Common myeloid progenitor, CD34-positive (primary cell): Measurements from ENCODE around the gene WDR33.

Experiments used
- CTCF ChIA-PET: fragments of 350-600 bp; sonication (Branson Sonifier 250); formaldehyde crosslinking; loops from one replicate; lab custom pipeline; 2021; ENCODE audit warnings: antibody characterized with exemption; lab: Charles Lee
- POLR2A ChIA-PET: fragments of 350-600 bp; sonication (Branson Sonifier 250); formaldehyde crosslinking; loops from one replicate; lab custom pipeline; 2021; ENCODE audit warnings: antibody characterized with exemption; lab: Charles Lee
- DNase-seq, 3 donors: peaks; one replicate each; pipeline versions ENCODE4 v3.0.0 to v3.0.0-alpha.2; 2013
- H3K27ac ChIP-seq, 2 experiments: 1 replicate in 1 of 2; 2 replicates in 1 of 2; pipeline ENCODE4 v1.7.0; 2013; ENCODE audit warnings: inconsistent platforms in 2 of 2, low read length in 2 of 2, mild to moderate bottlenecking in 2 of 2, low read depth in 1 of 2, moderate library complexity in 1 of 2; ENCODE audit not compliant: severe bottlenecking in 2 of 2, insufficient read depth in 1 of 2, poor library complexity in 1 of 2
- H3K27me3 ChIP-seq, 5 experiments: replicated peaks in 2 of 5; 1 replicate in 3 of 5; 2 replicates in 2 of 5; pipeline versions ENCODE4 v1.6.1 to v1.7.0; 2013; ENCODE audit warnings: low read length in 4 of 5, mild to moderate bottlenecking in 2 of 5, moderate library complexity in 2 of 5, inconsistent platforms in 1 of 5; ENCODE audit not compliant: insufficient read depth in 5 of 5, control insufficient read depth in 4 of 5
- H3K36me3 ChIP-seq, 4 experiments: 1 replicate in 2 of 4; 2 replicates in 2 of 4; pipeline versions ENCODE4 v1.6.1 to v1.7.0; 2013; ENCODE audit warnings: low read length in 3 of 4, control low read depth in 1 of 4, mild to moderate bottlenecking in 1 of 4; ENCODE audit not compliant: control insufficient read depth in 4 of 4, insufficient read depth in 4 of 4
- H3K4me1 ChIP-seq, 4 experiments: 1 replicate in 3 of 4; 2 replicates in 1 of 4; pipeline versions ENCODE4 v1.6.1 to v1.7.1; 2013; ENCODE audit warnings: low read length in 3 of 4, mild to moderate bottlenecking in 3 of 4, control low read depth in 1 of 4, inconsistent platforms in 1 of 4, moderate library complexity in 1 of 4; ENCODE audit not compliant: control insufficient read depth in 4 of 4, insufficient read depth in 4 of 4; ENCODE audit errors: control extremely low read depth in 1 of 4
- H3K4me3 ChIP-seq, 7 experiments: 1 replicate in 4 of 7; 2 replicates in 3 of 7; pipeline versions ENCODE4 v1.5.1 to v1.7.0; 2013; ENCODE audit warnings: mild to moderate bottlenecking in 7 of 7, low read length in 6 of 7, moderate library complexity in 6 of 7, inconsistent platforms in 2 of 7, low read depth in 2 of 7, control low read depth in 1 of 7; ENCODE audit not compliant: insufficient read depth in 4 of 7, control insufficient read depth in 1 of 7; ENCODE audit errors: extremely low read depth in 1 of 7
- H3K9me3 ChIP-seq, 5 experiments: 1 replicate in 4 of 5; 2 replicates in 1 of 5; pipeline versions ENCODE4 v1.6.1 to v1.7.1; 2013; ENCODE audit warnings: low read length in 4 of 5, mild to moderate bottlenecking in 2 of 5, inconsistent platforms in 1 of 5, low read depth in 1 of 5, moderate library complexity in 1 of 5; ENCODE audit not compliant: control insufficient read depth in 4 of 5, insufficient read depth in 2 of 5; ENCODE audit errors: control extremely low read depth in 1 of 5
- WGBS: methylation state at CpG from one replicate; pipeline ENCODE4 v1.1.5; 2013; ENCODE audit not compliant: insufficient coverage; 5-methylcytosine and 5-hydroxymethylcytosine counted together

Gene WDR33

GRCh38 chr2:127703282-127703681 lies 107.7 kb downstream of the WDR33 start:
- Histone ChIP-seq H3K27me3 (no peaks in the 10 kb centered on the region), H3K4me3 (peak overlapping the region in 2 of 7 experiments; percentile 3 to 24), H3K9me3 (no peaks in the 10 kb centered on the region), H3K36me3 (peaks cover 5 to 47% (median 15%) of the 10 kb centered on the region in 4 experiments), H3K4me1 (peaks cover 14 to 29% (median 24%) of the 10 kb centered on the region in 4 experiments), H3K27ac (no peak overlapping the region)
- WGBS: 100% methylated on average over 5 of the region's 5 CpGs
- POLR2A ChIA-PET: no interaction called here
- CTCF ChIA-PET: interaction anchor here (1.4 to 2.0 kb wide), 2 partner anchors 11 to 53 kb away, joined by 6 read pairs; no protein-coding TSS in a partner anchor
- no peak for DNase-seq

GRCh38 chr2:127702395-127703009 lies 108.5 kb downstream of the WDR33 start:
- CTCF ChIA-PET: interaction anchor here (0.6 to 2.8 kb wide), 7 partner anchors 12 to 117 kb away, joined by 3 to 8 read pairs (median 3); no protein-coding TSS in a partner anchor
- POLR2A ChIA-PET: interaction anchor here (0.6 kb wide), 2 partner anchors 10 to 109 kb away, joined by 3 read pairs; partner anchors contain the start of gene WDR33
- no peaks in the 10 kb centered on the region for H3K27me3 ChIP-seq
- H3K4me3 ChIP-seq: peak overlapping the region in 6 of 7 experiments; percentile 71 to 90 (median 81)
- H3K9me3 ChIP-seq: no peaks in the 10 kb centered on the region
- 87% methylated on average over 13 of the region's 19 CpGs for WGBS
- H3K27ac ChIP-seq: peak overlapping the region in 1 of 2 experiments; percentile 91
- no peak for DNase-seq
- peaks cover 1 to 39% (median 10%) of the 10 kb centered on the region in 4 experiments for H3K36me3 ChIP-seq
- H3K4me1 ChIP-seq: peaks cover 14 to 29% (median 24%) of the 10 kb centered on the region in 4 experiments

DNA sequence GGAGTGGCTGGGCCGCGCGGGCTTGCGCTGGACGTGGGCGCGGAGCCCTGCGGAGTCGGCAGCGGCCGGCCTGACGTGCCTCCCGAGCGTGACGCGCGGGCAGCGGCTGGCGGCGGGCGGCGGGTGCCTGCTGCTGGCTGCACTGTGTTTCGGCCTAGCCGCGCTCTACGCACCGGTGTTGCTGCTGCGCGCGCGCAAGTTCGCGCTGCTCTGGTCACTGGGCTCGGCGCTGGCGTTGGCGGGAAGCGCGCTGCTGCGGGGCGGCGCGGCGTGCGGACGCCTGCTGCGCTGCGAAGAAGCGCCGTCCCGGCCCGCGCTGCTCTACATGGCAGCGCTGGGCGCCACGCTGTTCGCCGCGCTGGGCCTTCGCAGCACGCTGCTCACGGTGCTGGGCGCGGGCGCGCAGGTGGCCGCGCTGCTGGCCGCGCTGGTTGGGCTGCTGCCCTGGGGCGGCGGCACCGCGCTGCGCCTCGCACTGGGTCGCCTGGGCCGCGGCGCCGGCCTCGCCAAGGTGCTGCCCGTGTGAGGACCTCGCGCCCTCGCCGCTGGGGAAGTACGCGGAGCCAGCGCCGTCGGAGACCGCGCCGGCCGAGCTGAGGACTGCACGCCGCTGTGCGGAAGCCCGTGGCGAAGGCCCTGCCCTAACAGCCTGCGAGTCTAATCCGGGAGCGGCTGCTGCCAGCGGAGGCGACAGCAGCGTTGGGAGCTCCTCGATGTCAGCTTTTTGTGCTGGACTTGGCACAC lies 109.1 kb downstream of the WDR33 start:
- POLR2A ChIA-PET: interaction anchor here (0.6 kb wide), 2 partner anchors 9 to 109 kb away, joined by 3 read pairs; partner anchors contain the start of gene WDR33
- H3K4me3 ChIP-seq: peak overlapping the region; percentile 71 to 91 (median 82)
- H3K27me3 ChIP-seq: no peaks in the 10 kb centered on the region
- DNase-seq: peak; percentile 90 to 96 (median 95)
- peak overlapping the region; percentile 61 to 91 for H3K27ac ChIP-seq
- H3K36me3 ChIP-seq: peaks cover 0 to 35% (median 6%) of the 10 kb centered on the region in 4 experiments
- under 1% methylated on average over 94 of the region's 108 CpGs for WGBS
- CTCF ChIA-PET: interaction anchor here (0.6 to 2.8 kb wide), 6 partner anchors 23 to 118 kb away, joined by 3 to 8 read pairs (median 3); no protein-coding TSS in a partner anchor
- no peaks in the 10 kb centered on the region for H3K9me3 ChIP-seq
- H3K4me1 ChIP-seq: peaks cover 14 to 29% (median 24%) of the 10 kb centered on the region in 4 experiments

DNA sequence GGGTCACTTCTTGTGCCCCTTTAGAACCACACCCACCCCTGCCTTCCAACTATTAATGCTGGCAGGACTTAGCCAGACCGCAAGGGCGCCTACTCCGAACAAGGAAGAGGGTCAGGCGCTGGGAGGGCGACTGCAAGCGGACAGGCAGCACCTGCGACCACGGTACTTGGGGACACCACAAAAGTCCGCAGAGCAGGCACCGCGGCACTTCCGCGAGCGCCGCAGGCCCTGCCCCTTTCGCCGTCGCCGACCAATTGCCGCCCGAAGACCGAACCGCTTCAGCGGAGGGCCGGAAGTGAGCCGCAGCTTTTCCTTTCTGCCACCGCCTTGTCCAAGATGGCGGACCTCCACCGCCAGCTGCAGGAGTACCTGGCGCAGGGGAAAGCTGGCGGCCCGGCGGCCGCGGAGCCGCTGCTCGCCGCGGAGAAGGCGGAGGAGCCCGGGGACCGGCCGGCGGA lies 109.7 kb downstream of the WDR33 start, which contains the start of gene SFT2D3:
Gene SFT2D3, plus strand, starts transcription at position 305 of the 458 bp plus-strand sequence. Its CDS starts 32 bp downstream, at position 337.
- DNase-seq: peak; percentile 93 to 98 (median 98)
- Histone ChIP-seq H3K36me3 (peaks cover 0 to 29% (median 3%) of the 10 kb centered on the region in 4 experiments), H3K4me3 (peak within 1 kb of the TSS; percentile 71 to 91 (median 82)), H3K4me1 (peaks cover 14 to 29% (median 24%) of the 10 kb centered on the region in 4 experiments), H3K9me3 (no peaks in the 10 kb centered on the region), H3K27ac (peak within 1 kb of the TSS; percentile 61 to 91), H3K27me3 (no peaks in the 10 kb centered on the region)
- ChIA-PET CTCF (interaction anchor here (2.8 kb wide), 1 partner anchor 25 kb away, joined by 8 read pairs; no protein-coding TSS in a partner anchor), POLR2A (no interaction called here)
- 0% methylated on average over 43 of the region's 44 CpGs for WGBS

DNA sequence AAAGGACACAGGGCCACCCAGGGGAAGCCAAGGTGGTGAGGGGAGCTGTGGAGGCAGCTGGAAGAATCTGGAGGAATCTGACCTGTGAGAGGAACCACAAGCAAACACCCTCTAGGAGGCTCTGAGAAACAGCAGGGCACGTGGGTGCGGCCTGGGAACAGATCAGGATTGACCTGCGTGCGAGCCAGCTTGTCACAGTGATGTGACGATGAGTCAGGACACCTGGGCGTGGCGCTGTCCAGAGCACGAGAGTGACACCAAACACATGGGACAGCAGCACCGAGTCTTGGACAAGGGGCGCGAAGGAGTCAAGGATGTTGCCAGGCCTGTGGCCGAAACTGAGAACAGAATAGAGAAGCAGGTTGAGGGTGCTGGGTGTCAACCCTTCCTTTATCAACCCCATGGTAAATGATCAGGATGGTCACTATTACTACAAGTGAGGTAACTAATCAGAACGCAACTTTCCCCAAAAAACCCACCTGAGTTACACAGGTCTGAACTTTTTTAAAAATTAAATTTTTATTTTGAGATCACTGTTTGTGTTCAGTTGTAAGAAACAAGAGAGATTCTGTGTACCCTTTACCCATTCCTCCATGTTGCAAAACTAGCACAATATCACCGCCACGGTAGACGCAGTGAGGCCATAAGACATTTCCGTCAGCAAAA lies 110.3 kb downstream of the WDR33 start:
- WGBS: 71% methylated on average over 15 of the region's 17 CpGs
- H3K36me3 ChIP-seq: peaks cover 0 to 23% (median 1%) of the 10 kb centered on the region in 4 experiments
- H3K27me3 ChIP-seq: no peaks in the 10 kb centered on the region
- peak in 1 of 3 donors; percentile 30 for DNase-seq
- H3K9me3 ChIP-seq: no peaks in the 10 kb centered on the region
- POLR2A ChIA-PET: no interaction called here
- CTCF ChIA-PET: interaction anchor here (2.8 kb wide), 1 partner anchor 24 kb away, joined by 8 read pairs; no protein-coding TSS in a partner anchor
- peak overlapping the region; percentile 61 to 91 for H3K27ac ChIP-seq
- H3K4me1 ChIP-seq: peaks cover 14 to 29% (median 24%) of the 10 kb centered on the region in 4 experiments
- H3K4me3 ChIP-seq: peak overlapping the region; percentile 71 to 91 (median 82)

- Histone ChIP-seq H3K4me1 (peaks cover 14 to 30% (median 26%) of the 10 kb centered on the region in 4 experiments), H3K9me3 (no peaks in the 10 kb centered on the region), H3K36me3 (peaks cover 0 to 10% (median 0%) of the 10 kb centered on the region in 4 experiments), H3K27me3 (no peaks in the 10 kb centered on the region), H3K4me3 (no peak overlapping the region), H3K27ac (no peak overlapping the region)
- ChIA-PET CTCF (interaction anchor here (1.1 to 4.3 kb wide), 2 partner anchors 107 to 108 kb away, joined by 4 to 35 read pairs; no protein-coding TSS in a partner anchor), POLR2A (no interaction called here)
- no peak for DNase-seq
- 98% methylated on average over 26 of the region's 27 CpGs for whole genome bisulfite sequencing
These were observed 112.2 kb downstream of the WDR33 start for GRCh38 chr2:127698553-127699355.
